SK-N-SH (cell line): Measurements from ENCODE around the gene FXYD2. TPM values are rescaled to one million over a fixed set of nuclear protein-coding genes. Genes with fewer than 3 reads are reported as not detected.

Experiments used
- CTCF ChIA-PET: fragments of 300-600, 350-600 bp; formaldehyde crosslinking; extraction: SDS; loops from one replicate; lab custom pipeline; 2021; lab: Yijun Ruan, JAX
- POLR2A ChIA-PET: fragments of 350-600 bp; sonication (Branson Sonifier 250); formaldehyde crosslinking; extraction: SDS; loops from one replicate; lab custom pipeline; 2020; ENCODE audit warnings: antibody characterized with exemption, inconsistent platforms; lab: Yijun Ruan, JAX
- DNase-seq: peaks from one replicate; pipeline ENCODE4 v3.0.0; 2012
- H2AFZ ChIP-seq: fragments of 200-600 bp; sonication (generic); 2 replicates; pipeline ENCODE4 v1.8.1; 2016; ENCODE audit warnings: antibody characterized with exemption, mild to moderate bottlenecking, low read depth
- H3F3A ChIP-seq: fragments of 200-600 bp; sonication (generic); replicated peaks from 2 replicates; pipeline ENCODE3; 2016; ENCODE audit warnings: antibody characterized with exemption, mild to moderate bottlenecking; ENCODE audit not compliant: insufficient read depth
- H3K27ac ChIP-seq, 2 experiments: fragments of 200-500 bp in 1 of 2; fragments of 200-600 bp in 1 of 2; sonication (Bioruptor generic) in 1 of 2; sonication (generic), shearing (Covaris generic) in 1 of 2; 2 replicates each; pipeline versions ENCODE4 v1.5.1 to v1.6.1; 2014 to 2016; ENCODE audit warnings: low read depth in 2 of 2, inconsistent platforms in 1 of 2, low read length in 1 of 2, mild to moderate bottlenecking in 1 of 2, mixed read lengths in 1 of 2
- H3K27me3 ChIP-seq: fragments of 200-600 bp; sonication (generic), shearing (Covaris generic); 2 replicates; pipeline ENCODE4 v1.6.1; 2016; ENCODE audit warnings: mixed run types; ENCODE audit not compliant: insufficient read depth
- H3K36me3 ChIP-seq, 2 experiments: fragments of 200-500 bp in 1 of 2; fragments of 200-600 bp in 1 of 2; sonication (Bioruptor generic) in 1 of 2; sonication (generic) in 1 of 2; replicated peaks in 1 of 2; 2 replicates each; pipeline versions ENCODE3 to v1.5.1; 2014 to 2016; ENCODE audit warnings: low read length in 1 of 2, mild to moderate bottlenecking in 1 of 2; ENCODE audit not compliant: insufficient read depth in 2 of 2, control insufficient read depth in 1 of 2
- H3K4me1 ChIP-seq, 2 experiments: fragments of 200-500 bp in 1 of 2; fragments of 200-600 bp in 1 of 2; sonication (Bioruptor generic) in 1 of 2; sonication (generic), shearing (Covaris generic) in 1 of 2; 2 replicates each; pipeline versions ENCODE4 v1.5.1 to v1.6.1; 2014 to 2016; ENCODE audit warnings: low read depth in 1 of 2, low read length in 1 of 2, mixed run types in 1 of 2; ENCODE audit not compliant: insufficient read depth in 2 of 2, control insufficient read depth in 1 of 2
- H3K4me2 ChIP-seq: fragments of 200-600 bp; sonication (generic), shearing (Covaris generic); 2 replicates; pipeline ENCODE4 v1.6.1; 2017; ENCODE audit warnings: mixed run types
- H3K4me3 ChIP-seq, 2 experiments: fragments of 200-500 bp in 1 of 2; fragments of 200-600 bp in 1 of 2; sonication (Bioruptor generic) in 1 of 2; sonication (generic), shearing (Covaris generic) in 1 of 2; 2 replicates each; pipeline versions ENCODE4 v1.5.1 to v1.8.1; 2014 to 2016; ENCODE audit warnings: low read depth in 2 of 2, inconsistent platforms in 1 of 2, low read length in 1 of 2, mild to moderate bottlenecking in 1 of 2, mixed read lengths in 1 of 2, moderate library complexity in 1 of 2
- H3K79me2 ChIP-seq: fragments of 200-600 bp; sonication (generic); 2 replicates; pipeline ENCODE4 v1.8.1; 2017; ENCODE audit warnings: mild to moderate bottlenecking; ENCODE audit not compliant: insufficient read depth
- H3K9ac ChIP-seq: fragments of 200-600 bp; sonication (generic); 2 replicates; pipeline ENCODE4 v1.6.1; 2017; ENCODE audit warnings: mixed run types
- H3K9me2 ChIP-seq: fragments of 200-600 bp; sonication (generic); 2 replicates; pipeline ENCODE4 v1.6.1; 2017; ENCODE audit warnings: mixed run types
- H3K9me3 ChIP-seq: fragments of 200-600 bp; sonication (generic); 2 replicates; pipeline ENCODE4 v1.6.1; 2017; ENCODE audit warnings: mixed run types, mild to moderate bottlenecking, moderate library complexity
- H4K20me1 ChIP-seq: fragments of 200-600 bp; sonication (generic); 2 replicates; pipeline ENCODE4 v1.6.1; 2017; ENCODE audit warnings: mild to moderate bottlenecking, mixed run types; ENCODE audit not compliant: insufficient read depth
- CTCF ChIP-seq: fragments of 200-600 bp; sonication (generic); IDR thresholded peaks from 2 replicates; pipeline ENCODE4 v1.6.1; 2017; ENCODE audit warnings: antibody characterized with exemption, mild to moderate bottlenecking, moderate library complexity
- ELF1 ChIP-seq: IDR thresholded peaks from 2 replicates; pipeline ENCODE4 v1.4.0; 2012
- FOSL2 ChIP-seq: IDR thresholded peaks from 2 replicates; pipeline ENCODE4 v1.4.0; 2012; ENCODE audit warnings: low read depth, mild to moderate bottlenecking, moderate library complexity, borderline replicate concordance
- FOXM1 ChIP-seq: IDR thresholded peaks from 2 replicates; pipeline ENCODE4 v1.4.0; 2012; ENCODE audit warnings: low read depth, mild to moderate bottlenecking
- IRF3 ChIP-seq: fragments of 150-350 bp; IDR thresholded peaks from 2 replicates; pipeline ENCODE4 v1.6.1; 2016; ENCODE audit warnings: mild to moderate bottlenecking, low read depth, low read length
- MEF2A ChIP-seq: IDR thresholded peaks from 2 replicates; pipeline ENCODE4 v1.4.0; 2012; ENCODE audit warnings: low read depth, borderline replicate concordance
- MXI1 ChIP-seq: IDR thresholded peaks from 2 replicates; pipeline ENCODE4 v1.6.1; 2012; ENCODE audit warnings: mild to moderate bottlenecking, low read depth, low read length, improper control_type of control experiment
- NFIC ChIP-seq: IDR thresholded peaks from 2 replicates; pipeline ENCODE4 v1.4.0; 2012; ENCODE audit warnings: borderline replicate concordance
- NRF1 ChIP-seq: IDR thresholded peaks from 2 replicates; pipeline ENCODE4 v1.6.1; 2012; ENCODE audit warnings: low read depth, mild to moderate bottlenecking, low read length
- POLR2AphosphoS5 ChIP-seq: IDR thresholded peaks from 2 replicates; pipeline ENCODE4 v1.6.1; 2012; ENCODE audit warnings: low read depth, low read length
- RAD21 ChIP-seq: IDR thresholded peaks from 2 replicates; pipeline ENCODE4 v1.6.1; 2012; ENCODE audit warnings: mild to moderate bottlenecking, low read length
- REST ChIP-seq: IDR thresholded peaks from 2 replicates; pipeline ENCODE4 v1.6.1; 2012; ENCODE audit warnings: mild to moderate bottlenecking, low read depth, low read length, moderate library complexity
- RFX5 ChIP-seq: IDR thresholded peaks from 2 replicates; pipeline ENCODE4 v1.6.1; 2012; ENCODE audit warnings: mild to moderate bottlenecking, improper control_type of control experiment, low read length
- SMC3 ChIP-seq: IDR thresholded peaks from 2 replicates; pipeline ENCODE4 v1.6.1; 2012; ENCODE audit warnings: low read depth, low read length, improper control_type of control experiment
- TCF12 ChIP-seq: IDR thresholded peaks from 2 replicates; pipeline ENCODE4 v1.4.0; 2012
- USF1 ChIP-seq: IDR thresholded peaks from 2 replicates; pipeline ENCODE4 v1.4.0; 2012; ENCODE audit warnings: low read depth, borderline replicate concordance
- WGBS: methylation state at CpG from one replicate; pipeline ENCODE4 v1.1.6; 2017; ENCODE audit warnings: low lambda C conversion rate; 5-methylcytosine and 5-hydroxymethylcytosine counted together
- polyA plus RNA-seq, 3 experiments: library from polyadenylated mRNA; depleted of rRNA; stranded (reverse); fragments of >200 nt; gene quantifications; 2 replicates each; pipeline ENCODE4 v1.2.3, GENCODE V29; 2012

Gene FXYD2
- polyA plus RNA-seq, 1 of the 3 experiments (the other 2 are of a cell fraction): not detected

GRCh38 chr11:117793583-117793982 is 31.0 kb downstream of the FXYD2 start:
- Histone ChIP-seq H3K4me1 (peaks cover 0 to 14% of the 10 kb centered on the region in 2 experiments; a peak in 1 of 4 replicates), H3F3A (no peaks in the 10 kb centered on the region), H3K9ac (no peak overlapping the region), H3K79me2 (no peaks in the 10 kb centered on the region), H3K36me3 (no peaks in the 10 kb centered on the region), H3K4me2 (no peak overlapping the region), H3K27ac (no peak overlapping the region), H3K27me3 (peaks cover 24% of the 10 kb centered on the region), H3K9me3 (no peaks in the 10 kb centered on the region), H3K4me3 (no peak overlapping the region), H4K20me1 (no peaks in the 10 kb centered on the region), H3K9me2 (no peaks in the 10 kb centered on the region), H2AFZ (no peak overlapping the region)
- ChIA-PET CTCF (interaction anchor here (0.7 to 5.6 kb wide), 5 partner anchors 9 to 367 kb away, joined by 3 to 46 read pairs (median 4); no protein-coding TSS in a partner anchor), POLR2A (no interaction called here)
- 71% methylated on average over 9 of the region's 9 CpGs for WGBS
- TF ChIP-seq POLR2AphosphoS5 (no peak), FOSL2 (no peak), TCF12 (no peak), REST (no peak), FOXM1 (no peak), MXI1 (no peak), RAD21 (no peak), RFX5 (no peak), MEF2A (no peak), NRF1 (no peak), ELF1 (no peak), NFIC (no peak), SMC3 (no peak), USF1 (no peak), IRF3 (no peak), CTCF (no peak)
- DNase-seq: no peak
